PC-9 (cell line): Measurements from ENCODE around the gene ARHGAP10.

Experiments used
- EZH2 ChIP-seq: fragments of 200-600 bp; sonication (generic); IDR thresholded peaks from 2 replicates; pipeline ENCODE4 v1.8.0; 2017; ENCODE audit warnings: antibody characterized with exemption, low read depth
- TF ChIP-seq, protein P1 (sequence below): fragments of 200-600 bp; sonication (generic); conservative IDR thresholded peaks from 2 replicates; pipeline ENCODE4 v1.6.1; 2017; ENCODE audit warnings: mixed run types, antibody characterized with exemption, mild to moderate bottlenecking, moderate library complexity

DNA sequence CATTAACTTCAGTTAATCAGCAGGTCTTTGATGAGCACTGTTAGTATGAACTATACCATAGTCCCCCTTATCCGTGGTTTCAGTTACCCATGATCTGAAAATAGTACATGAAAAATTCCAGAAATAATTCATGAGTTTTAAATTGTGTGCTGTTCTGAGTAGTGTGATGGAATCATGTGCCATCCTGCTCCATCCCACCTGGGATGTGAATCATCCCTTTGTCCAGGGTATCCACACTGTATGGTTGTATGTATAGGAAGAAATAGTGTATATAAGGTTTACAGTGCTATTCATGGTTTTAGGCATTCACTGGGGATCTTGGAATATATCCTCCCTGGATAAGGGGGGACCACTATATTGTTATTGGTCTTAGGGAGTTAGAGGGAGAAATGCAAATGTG is 24.5 kb downstream of the ARHGAP10 start:
- no peak for TF ChIP-seq EZH2
- TF ChIP-seq, protein P1, sequence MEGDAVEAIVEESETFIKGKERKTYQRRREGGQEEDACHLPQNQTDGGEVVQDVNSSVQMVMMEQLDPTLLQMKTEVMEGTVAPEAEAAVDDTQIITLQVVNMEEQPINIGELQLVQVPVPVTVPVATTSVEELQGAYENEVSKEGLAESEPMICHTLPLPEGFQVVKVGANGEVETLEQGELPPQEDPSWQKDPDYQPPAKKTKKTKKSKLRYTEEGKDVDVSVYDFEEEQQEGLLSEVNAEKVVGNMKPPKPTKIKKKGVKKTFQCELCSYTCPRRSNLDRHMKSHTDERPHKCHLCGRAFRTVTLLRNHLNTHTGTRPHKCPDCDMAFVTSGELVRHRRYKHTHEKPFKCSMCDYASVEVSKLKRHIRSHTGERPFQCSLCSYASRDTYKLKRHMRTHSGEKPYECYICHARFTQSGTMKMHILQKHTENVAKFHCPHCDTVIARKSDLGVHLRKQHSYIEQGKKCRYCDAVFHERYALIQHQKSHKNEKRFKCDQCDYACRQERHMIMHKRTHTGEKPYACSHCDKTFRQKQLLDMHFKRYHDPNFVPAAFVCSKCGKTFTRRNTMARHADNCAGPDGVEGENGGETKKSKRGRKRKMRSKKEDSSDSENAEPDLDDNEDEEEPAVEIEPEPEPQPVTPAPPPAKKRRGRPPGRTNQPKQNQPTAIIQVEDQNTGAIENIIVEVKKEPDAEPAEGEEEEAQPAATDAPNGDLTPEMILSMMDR, result no peak
